DOHH2 (cell line): ENCODE results near the gene GPR3.

Experiments used
- H3F3A ChIP-seq: fragments of 200-600 bp; sonication (generic), shearing (Covaris generic); 2 replicates; pipeline ENCODE4 v1.6.0; 2016; ENCODE audit warnings: antibody characterized with exemption, mild to moderate bottlenecking; ENCODE audit not compliant: control insufficient read depth, insufficient read depth
- H3K27ac ChIP-seq: fragments of 200-600 bp; sonication (generic); 2 replicates; pipeline ENCODE4 v1.5.1; 2014; ENCODE audit warnings: low read depth, mild to moderate bottlenecking, low read length, moderate library complexity
- H3K27me3 ChIP-seq: fragments of 200-600 bp; sonication (generic); 2 replicates; pipeline ENCODE4 v1.6.1; 2014; ENCODE audit warnings: mild to moderate bottlenecking, low read length, mixed read lengths; ENCODE audit not compliant: control insufficient read depth
- H3K36me3 ChIP-seq: fragments of 200-600 bp; sonication (generic); 2 replicates; pipeline ENCODE4 v1.6.1; 2014; ENCODE audit warnings: mild to moderate bottlenecking, low read length, moderate library complexity, mixed read lengths; ENCODE audit not compliant: control insufficient read depth
- H3K4me1 ChIP-seq: fragments of 200-600 bp; sonication (generic); 2 replicates; pipeline ENCODE4 v1.6.1; 2014; ENCODE audit warnings: mild to moderate bottlenecking, low read length, mixed read lengths; ENCODE audit not compliant: control insufficient read depth
- H3K4me2 ChIP-seq: fragments of 200-600 bp; sonication (generic); 2 replicates; pipeline ENCODE4 v1.6.0; 2014; ENCODE audit warnings: mild to moderate bottlenecking, low read length, moderate library complexity
- H3K4me3 ChIP-seq: fragments of 200-600 bp; sonication (generic); 2 replicates; pipeline ENCODE4 v1.5.1; 2014; ENCODE audit warnings: mild to moderate bottlenecking, low read length, mixed read lengths
- H3K79me2 ChIP-seq: fragments of 200-600 bp; sonication (generic); 2 replicates; pipeline ENCODE4 v1.6.1; 2014; ENCODE audit warnings: mild to moderate bottlenecking, low read length, mixed read lengths; ENCODE audit not compliant: control insufficient read depth
- H3K9me2 ChIP-seq: fragments of 200-600 bp; sonication (generic); replicated peaks from 2 replicates; pipeline ENCODE4 v1.6.1; 2014; ENCODE audit warnings: mild to moderate bottlenecking, low read length, mixed read lengths; ENCODE audit not compliant: control insufficient read depth
- H3K9me3 ChIP-seq: fragments of 200-600 bp; sonication (generic); 2 replicates; pipeline ENCODE4 v1.6.1; 2014; ENCODE audit warnings: antibody characterized with exemption, low read length, mixed read lengths; ENCODE audit not compliant: control insufficient read depth, insufficient read depth
- H4K20me1 ChIP-seq: fragments of 200-600 bp; sonication (generic); 2 replicates; pipeline ENCODE4 v1.6.0; 2014; ENCODE audit warnings: low read depth, mild to moderate bottlenecking, antibody characterized with exemption, low read length, moderate library complexity; ENCODE audit not compliant: control insufficient read depth, insufficient read depth
- EZH2phosphoT487 ChIP-seq: fragments of 200-600 bp; sonication (generic); IDR thresholded peaks from 2 replicates; pipeline ENCODE4 v1.6.1; 2017; ENCODE audit warnings: borderline replicate concordance, mild to moderate bottlenecking, antibody characterized with exemption, low read length, moderate library complexity, mixed read lengths
- TF ChIP-seq, protein P1 (sequence below): fragments of 200-600 bp; sonication (generic); IDR thresholded peaks from one replicate; pipeline ENCODE4 v1.5.1; 2014; ENCODE audit warnings: antibody characterized with exemption, mild to moderate bottlenecking, low read depth, low read length; ENCODE audit not compliant: poor library complexity, severe bottlenecking

Gene GPR3, protein sequence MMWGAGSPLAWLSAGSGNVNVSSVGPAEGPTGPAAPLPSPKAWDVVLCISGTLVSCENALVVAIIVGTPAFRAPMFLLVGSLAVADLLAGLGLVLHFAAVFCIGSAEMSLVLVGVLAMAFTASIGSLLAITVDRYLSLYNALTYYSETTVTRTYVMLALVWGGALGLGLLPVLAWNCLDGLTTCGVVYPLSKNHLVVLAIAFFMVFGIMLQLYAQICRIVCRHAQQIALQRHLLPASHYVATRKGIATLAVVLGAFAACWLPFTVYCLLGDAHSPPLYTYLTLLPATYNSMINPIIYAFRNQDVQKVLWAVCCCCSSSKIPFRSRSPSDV

DNA sequence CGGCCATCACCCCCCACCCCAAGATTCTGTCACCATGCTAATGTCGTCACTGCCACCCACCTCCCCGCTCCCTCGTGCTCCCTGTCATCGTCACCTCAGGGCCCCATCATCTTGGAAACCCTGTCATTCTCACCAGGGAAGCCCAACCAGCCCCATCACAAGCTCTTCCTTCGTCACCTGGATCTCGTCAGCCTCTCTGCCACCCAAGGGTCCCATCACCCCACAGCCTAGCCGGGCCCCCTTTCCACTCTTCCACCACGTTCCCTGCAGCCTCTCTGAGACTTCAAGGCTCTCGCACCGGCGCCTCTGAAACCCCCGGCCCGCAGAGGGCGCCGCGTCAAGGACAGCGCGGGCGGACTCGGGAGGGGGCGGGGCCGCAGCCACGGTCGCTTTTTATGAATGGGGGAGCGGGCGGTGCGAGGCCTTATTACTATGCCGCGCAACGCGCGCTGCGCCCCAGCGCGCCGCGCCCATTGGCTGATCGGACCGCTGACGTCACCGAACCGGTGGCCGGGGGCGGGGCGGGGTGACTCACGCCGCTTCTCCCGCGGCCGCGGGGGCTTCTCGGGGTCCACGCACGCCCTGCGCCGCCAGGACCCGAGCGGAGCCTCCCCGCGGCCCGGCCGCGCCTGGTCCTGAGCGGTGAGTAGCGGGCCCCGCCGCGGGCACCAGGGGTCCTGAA lies at the start of gene GPR3:
GPR3 (plus strand) TSS at position 527 of the 682 bp plus-strand sequence. CDS start 1,177 bp downstream, outside the sequence.
- no peak for TF ChIP-seq EZH2phosphoT487
- TF ChIP-seq, protein P1, sequence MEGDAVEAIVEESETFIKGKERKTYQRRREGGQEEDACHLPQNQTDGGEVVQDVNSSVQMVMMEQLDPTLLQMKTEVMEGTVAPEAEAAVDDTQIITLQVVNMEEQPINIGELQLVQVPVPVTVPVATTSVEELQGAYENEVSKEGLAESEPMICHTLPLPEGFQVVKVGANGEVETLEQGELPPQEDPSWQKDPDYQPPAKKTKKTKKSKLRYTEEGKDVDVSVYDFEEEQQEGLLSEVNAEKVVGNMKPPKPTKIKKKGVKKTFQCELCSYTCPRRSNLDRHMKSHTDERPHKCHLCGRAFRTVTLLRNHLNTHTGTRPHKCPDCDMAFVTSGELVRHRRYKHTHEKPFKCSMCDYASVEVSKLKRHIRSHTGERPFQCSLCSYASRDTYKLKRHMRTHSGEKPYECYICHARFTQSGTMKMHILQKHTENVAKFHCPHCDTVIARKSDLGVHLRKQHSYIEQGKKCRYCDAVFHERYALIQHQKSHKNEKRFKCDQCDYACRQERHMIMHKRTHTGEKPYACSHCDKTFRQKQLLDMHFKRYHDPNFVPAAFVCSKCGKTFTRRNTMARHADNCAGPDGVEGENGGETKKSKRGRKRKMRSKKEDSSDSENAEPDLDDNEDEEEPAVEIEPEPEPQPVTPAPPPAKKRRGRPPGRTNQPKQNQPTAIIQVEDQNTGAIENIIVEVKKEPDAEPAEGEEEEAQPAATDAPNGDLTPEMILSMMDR: peak; percentile 69
- Histone ChIP-seq H3K4me1 (peaks cover 16% of the 10 kb centered on the region), H3K9me2 (no peaks in the 10 kb centered on the region), H3K27me3 (no peaks in the 10 kb centered on the region), H4K20me1 (no peaks in the 10 kb centered on the region), H3K36me3 (no peaks in the 10 kb centered on the region), H3K4me2 (peak within 1 kb of the TSS; percentile 81), H3F3A (no peaks in the 10 kb centered on the region), H3K9me3 (no peaks in the 10 kb centered on the region), H3K4me3 (peak within 1 kb of the TSS; percentile 74), H3K79me2 (no peaks in the 10 kb centered on the region), H3K27ac (no peak within 1 kb of the TSS)

DNA sequence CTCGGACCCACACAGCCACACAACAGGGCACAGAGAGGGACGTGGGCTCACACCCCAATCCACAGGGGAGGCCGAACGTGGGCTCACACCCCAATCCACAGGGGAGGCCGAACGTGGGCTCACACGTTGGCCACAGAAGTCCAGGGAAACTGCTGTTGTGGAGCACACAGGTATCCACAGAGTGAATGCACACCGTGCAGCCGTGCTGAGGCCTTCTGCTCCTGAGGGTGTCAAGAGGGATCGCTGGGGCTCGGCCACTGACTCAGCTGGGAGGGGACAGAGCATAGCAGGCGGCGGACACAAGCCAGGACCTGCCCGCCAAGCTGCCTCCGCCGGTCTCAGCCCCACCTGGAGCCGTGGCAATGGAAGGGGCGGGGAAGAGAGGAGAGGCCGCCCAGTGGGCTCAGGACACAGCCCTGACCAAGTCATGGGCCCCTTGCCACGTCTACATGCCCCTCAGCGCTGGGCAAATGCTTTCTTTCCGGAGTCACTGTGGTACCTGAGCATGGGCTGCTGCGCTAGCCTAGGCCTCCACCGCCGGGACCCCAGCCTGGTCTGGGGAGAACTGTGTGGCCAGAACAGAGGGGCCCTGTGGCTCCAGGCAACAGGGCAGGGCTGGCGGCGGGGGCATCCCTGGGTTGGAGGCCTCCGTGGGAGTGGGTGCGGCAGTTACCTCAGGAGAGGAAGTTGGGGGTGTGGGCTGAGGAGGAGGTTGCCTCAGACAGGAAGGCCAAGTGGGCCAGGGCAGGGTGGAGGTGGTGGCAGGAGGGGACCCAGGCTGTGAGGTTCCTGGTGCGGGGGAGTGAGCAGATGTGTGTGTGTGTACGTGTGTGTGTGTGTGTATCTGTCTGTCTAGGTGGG lies 49.4 kb upstream of the GPR3 start:
- Histone ChIP-seq H3K4me3 (peak overlapping the region; percentile 85), H3K79me2 (peaks cover 17% of the 10 kb centered on the region), H3K36me3 (no peaks in the 10 kb centered on the region), H3F3A (peaks cover 3% of the 10 kb centered on the region; the same call in 1 of the 2 replicates), H3K4me2 (peak overlapping the region; percentile 91), H3K9me3 (no peaks in the 10 kb centered on the region), H3K27ac (peak overlapping the region; percentile 54), H4K20me1 (no peaks in the 10 kb centered on the region), H3K9me2 (no peaks in the 10 kb centered on the region), H3K4me1 (peaks cover 49% of the 10 kb centered on the region), H3K27me3 (no peaks in the 10 kb centered on the region)
- TF ChIP-seq EZH2phosphoT487: no peak
- TF ChIP-seq, protein P1: no peak

DNA sequence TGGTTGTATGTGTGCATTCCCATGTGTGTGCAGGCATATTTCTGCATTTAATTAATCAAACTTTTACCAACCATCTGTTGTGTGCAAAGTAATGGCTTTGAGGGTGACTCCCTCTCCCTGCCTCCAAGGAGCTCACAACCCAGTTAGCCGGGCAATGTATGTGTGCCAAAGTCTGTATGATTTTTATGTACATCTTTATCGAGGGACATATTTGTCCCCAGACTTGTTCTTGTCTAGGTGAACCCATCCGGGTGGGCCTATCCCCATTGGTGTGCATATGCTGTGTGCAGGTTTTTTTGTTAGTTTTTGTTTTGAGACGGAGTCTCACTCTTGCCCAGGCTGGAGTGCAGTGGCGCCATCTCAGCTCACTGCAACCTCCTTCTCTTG lies 48.8 kb upstream of the GPR3 start:
- Histone ChIP-seq H4K20me1 (no peaks in the 10 kb centered on the region), H3K9me3 (no peaks in the 10 kb centered on the region), H3K79me2 (peaks cover 17% of the 10 kb centered on the region), H3F3A (peaks cover 3% of the 10 kb centered on the region; the same call in 1 of the 2 replicates), H3K4me2 (peak overlapping the region; percentile 91), H3K4me1 (peaks cover 49% of the 10 kb centered on the region), H3K4me3 (peak overlapping the region; percentile 85), H3K36me3 (no peaks in the 10 kb centered on the region), H3K27ac (peak overlapping the region; percentile 54), H3K27me3 (no peaks in the 10 kb centered on the region), H3K9me2 (no peaks in the 10 kb centered on the region)
- no peak for TF ChIP-seq EZH2phosphoT487
- TF ChIP-seq, protein P1: no peak
